Measurements from ENCODE around the gene CLDN15.

DNA sequence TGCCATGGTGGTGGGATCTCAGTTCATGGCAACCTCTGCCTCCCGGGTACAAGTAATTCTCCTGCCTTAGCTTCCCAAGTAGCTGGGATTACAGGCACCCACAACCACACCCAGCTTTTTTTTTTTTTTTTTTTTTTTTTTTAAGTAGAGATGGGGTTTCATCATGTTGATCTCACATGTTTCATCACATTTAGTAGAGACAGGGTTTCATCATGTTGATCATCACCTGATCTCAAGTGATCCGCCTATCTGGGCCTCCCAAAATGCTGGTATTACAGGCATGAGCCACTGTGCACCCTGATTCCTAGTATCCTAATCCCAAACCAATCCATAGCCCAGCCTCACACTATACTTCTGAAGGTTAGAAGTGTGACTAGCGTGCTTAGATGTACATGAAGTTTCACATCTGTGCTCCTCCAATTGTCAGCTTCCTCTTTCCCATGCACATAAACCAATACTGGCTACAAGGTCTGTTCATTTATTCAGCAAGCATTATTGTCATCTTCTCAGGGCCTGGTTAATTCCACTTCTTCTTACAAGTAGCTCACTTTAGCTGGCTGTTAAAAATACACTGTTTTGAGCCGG lies 50.7 kb downstream of the CLDN15 start:
- TF ChIP-seq, protein P1, sequence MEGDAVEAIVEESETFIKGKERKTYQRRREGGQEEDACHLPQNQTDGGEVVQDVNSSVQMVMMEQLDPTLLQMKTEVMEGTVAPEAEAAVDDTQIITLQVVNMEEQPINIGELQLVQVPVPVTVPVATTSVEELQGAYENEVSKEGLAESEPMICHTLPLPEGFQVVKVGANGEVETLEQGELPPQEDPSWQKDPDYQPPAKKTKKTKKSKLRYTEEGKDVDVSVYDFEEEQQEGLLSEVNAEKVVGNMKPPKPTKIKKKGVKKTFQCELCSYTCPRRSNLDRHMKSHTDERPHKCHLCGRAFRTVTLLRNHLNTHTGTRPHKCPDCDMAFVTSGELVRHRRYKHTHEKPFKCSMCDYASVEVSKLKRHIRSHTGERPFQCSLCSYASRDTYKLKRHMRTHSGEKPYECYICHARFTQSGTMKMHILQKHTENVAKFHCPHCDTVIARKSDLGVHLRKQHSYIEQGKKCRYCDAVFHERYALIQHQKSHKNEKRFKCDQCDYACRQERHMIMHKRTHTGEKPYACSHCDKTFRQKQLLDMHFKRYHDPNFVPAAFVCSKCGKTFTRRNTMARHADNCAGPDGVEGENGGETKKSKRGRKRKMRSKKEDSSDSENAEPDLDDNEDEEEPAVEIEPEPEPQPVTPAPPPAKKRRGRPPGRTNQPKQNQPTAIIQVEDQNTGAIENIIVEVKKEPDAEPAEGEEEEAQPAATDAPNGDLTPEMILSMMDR (IDR thresholded peaks at IDR 0.05) = no peak
- TF ChIP-seq EZH2 (IDR thresholded peaks at IDR 0.05; ENCODE audit: borderline replicate concordance, insufficient read depth, low read depth, low read length, poor library complexity, severe bottlenecking) = no peak

Data from B cell (primary cell).